Measurements from ENCODE around the gene KRT82. TPM values are rescaled to one million over a fixed set of nuclear protein-coding genes. Genes with fewer than 3 reads are reported as not detected.

KRT82 gene
- total and polyA plus RNA-seq, 2 experiments from 2014 or later, result not detected

GRCh38 chr12:52416795-52417194 is 10.7 kb upstream of the KRT82 start (continued):
- TF ChIP-seq EZH2 (IDR thresholded peaks at IDR 0.05; ENCODE audit: low read depth, unreplicated experiment) (no peak), NANOG (IDR thresholded peaks at IDR 0.05; ENCODE audit: borderline replicate concordance) (no peak), POLR2AphosphoS5 (IDR thresholded peaks at IDR 0.05; ENCODE audit: low read depth) (no peak), JUNB (IDR thresholded peaks at IDR 0.05; ENCODE audit: unreplicated experiment) (no peak), CREB1 (CRISPR knock-in tag; IDR thresholded peaks at IDR 0.05; ENCODE audit: low read depth) (no peak), ZNF331 (CRISPR knock-in tag; IDR thresholded peaks at IDR 0.05; ENCODE audit: low read depth) (no peak), REST (IDR thresholded peaks at IDR 0.05; ENCODE audit: unreplicated experiment) (no peak)

- 0 out of 2 replicates have a peak, but pooled peaks cover 3% of the 10 kb centered on the region for H3K9me2 ChIP-seq (ENCODE audit: insufficient read depth)
- ATAC-seq, result no peak
- H4K20me1 ChIP-seq (replicated peaks; ENCODE audit: insufficient read depth), result no peaks in the 10 kb centered on the region
- no peaks in the 10 kb centered on the region for H3K36me3 ChIP-seq (ENCODE audit: insufficient read depth)
- H3K9me3 Mint-ChIP-seq, result peaks cover 1% of the 10 kb centered on the region
- H3K36me3 Mint-ChIP-seq (ENCODE audit: low read depth), result no peaks in the 10 kb centered on the region
- no peak overlapping the region for H3K27ac Mint-ChIP-seq
- no peak overlapping the region for H3K27ac ChIP-seq (ENCODE audit: low read depth)
- H3K27me3 Mint-ChIP-seq (ENCODE audit: insufficient read depth, low read depth, poor library complexity), result peaks cover 3% of the 10 kb centered on the region
- H3K4me2 ChIP-seq, result no peak overlapping the region
- H3K27me3 ChIP-seq (ENCODE audit: insufficient read depth), result no peaks in the 10 kb centered on the region
- DNase-seq (ENCODE audit: low spot score), result no peak
- no peaks in the 10 kb centered on the region for H3F3A ChIP-seq (replicated peaks; ENCODE audit: low read depth)
- H3K4me1 Mint-ChIP-seq, result peaks cover 4% of the 10 kb centered on the region; the same call in 1 of the 3 replicates
- no peak overlapping the region for H3K4me3 ChIP-seq
- no peak overlapping the region for H2AFZ ChIP-seq
- no peak overlapping the region for H3K4me3 Mint-ChIP-seq
- H3K4me1 ChIP-seq (ENCODE audit: insufficient read depth), result no peaks in the 10 kb centered on the region
- no peaks in the 10 kb centered on the region for H3K79me2 ChIP-seq (replicated peaks; ENCODE audit: insufficient read depth)
- TF ChIP-seq ZNF462 (CRISPR knock-in tag; IDR thresholded peaks at IDR 0.05) (no peak), JUNB (IDR thresholded peaks at IDR 0.05; ENCODE audit: unreplicated experiment) (no peak), ETS1 (IDR thresholded peaks at IDR 0.05) (no peak), ZNF331 (CRISPR knock-in tag; IDR thresholded peaks at IDR 0.05; ENCODE audit: low read depth) (no peak), STAT1 (IDR thresholded peaks at IDR 0.05; ENCODE audit: unreplicated experiment) (no peak), POLR2AphosphoS5 (IDR thresholded peaks at IDR 0.05; ENCODE audit: low read depth) (no peak), ZNF114 (CRISPR knock-in tag; IDR thresholded peaks at IDR 0.05) (no peak), EZH2 (IDR thresholded peaks at IDR 0.05; ENCODE audit: low read depth, unreplicated experiment) (no peak), EZH2phosphoT487 (IDR thresholded peaks at IDR 0.05; ENCODE audit: unreplicated experiment) (no peak), CREB1 (CRISPR knock-in tag; IDR thresholded peaks at IDR 0.05; ENCODE audit: low read depth) (no peak)
These were observed 10.0 kb upstream of the KRT82 start for GRCh38 chr12:52415870-52416750.
